Smooth muscle cell (in vitro differentiated cells): Measurements from ENCODE around the gene NIPAL3. TPM values are rescaled to one million over a fixed set of nuclear protein-coding genes. Genes with fewer than 3 reads are reported as not detected.
"Not testable (repeated sequence)": the region's sequence is repeated elsewhere in the genome, so short reads cannot be mapped to it uniquely, and the experiment has no call there.

Source experiments
- DNase-seq: peaks from one replicate; lab custom pipeline; 2025; ENCODE audit not compliant: unreplicated experiment; lab: John Stamatoyannopoulos, UW
- H2AFZ ChIP-seq: fragments of 200-600 bp; sonication (generic); 2 replicates; pipeline ENCODE4 v1.6.0; 2016; ENCODE audit warnings: antibody characterized with exemption, low read depth, mild to moderate bottlenecking
- H3F3A ChIP-seq: fragments of 200-600 bp; sonication (generic); 2 replicates; pipeline ENCODE4 v1.6.0; 2017; ENCODE audit warnings: antibody characterized with exemption, low read depth
- H3K27ac ChIP-seq: fragments of 200-600 bp; sonication (generic); 2 replicates; pipeline ENCODE4 v1.5.1; 2016; ENCODE audit warnings: low read depth, mild to moderate bottlenecking
- H3K27me3 ChIP-seq: fragments of 200-600 bp; sonication (generic); 2 replicates; pipeline ENCODE4 v1.6.1; 2016; ENCODE audit warnings: low read depth, mild to moderate bottlenecking
- H3K36me3 ChIP-seq: fragments of 200-600 bp; sonication (generic); 2 replicates; pipeline ENCODE4 v1.5.1; 2016; ENCODE audit warnings: low read depth
- H3K4me1 ChIP-seq: fragments of 200-600 bp; sonication (generic); 2 replicates; pipeline ENCODE4 v1.5.1; 2016; ENCODE audit warnings: low read depth
- H3K4me2 ChIP-seq: fragments of 200-600 bp; sonication (generic); 2 replicates; pipeline ENCODE4 v1.6.0; 2016; ENCODE audit warnings: mild to moderate bottlenecking
- H3K4me3 ChIP-seq: fragments of 200-600 bp; sonication (generic); 2 replicates; pipeline ENCODE4 v1.5.1; 2016; ENCODE audit warnings: mild to moderate bottlenecking
- H3K79me2 ChIP-seq: fragments of 200-600 bp; sonication (generic); 2 replicates; pipeline ENCODE4 v1.6.0; 2016; ENCODE audit warnings: low read depth, mild to moderate bottlenecking
- H3K9ac ChIP-seq: fragments of 200-600 bp; sonication (generic); 2 replicates; pipeline ENCODE4 v1.6.0; 2016; ENCODE audit warnings: low read depth
- H3K9me3 ChIP-seq: fragments of 200-600 bp; sonication (generic); replicated peaks from 2 replicates; pipeline ENCODE4 v1.5.1; 2016; ENCODE audit warnings: low read depth
- H4K20me1 ChIP-seq: fragments of 200-600 bp; sonication (generic); 2 replicates; pipeline ENCODE4 v1.6.0; 2016; ENCODE audit warnings: low read depth
- CTCF ChIP-seq: fragments of 200-600 bp; sonication (generic); IDR thresholded peaks from 2 replicates; pipeline ENCODE4 v1.5.1; 2017; ENCODE audit warnings: borderline replicate concordance, mild to moderate bottlenecking, antibody characterized with exemption; ENCODE audit not compliant: insufficient read depth, poor library complexity, severe bottlenecking
- WGBS: methylation state at CpG from one replicate; pipeline ENCODE4 v1.1.7; 2016; ENCODE audit warnings: low lambda C conversion rate; 5-methylcytosine and 5-hydroxymethylcytosine counted together
- polyA plus RNA-seq: library from polyadenylated mRNA; unstranded; fragments of >200 nt; fragmentation: Nextera tagmentation; extraction: Ambion mirVana; gene quantifications from 2 replicates; pipeline ENCODE4 v1.2.1, GENCODE V29; 2016
- total RNA-seq: library from RNA; depleted of rRNA; stranded (reverse); fragments of >200 nt; gene quantifications from 2 replicates; pipeline ENCODE4 v1.2.3, GENCODE V29; 2014

Gene NIPAL3
- total and polyA plus RNA-seq, 2 experiments from 2014 or later: 9.3 to 22.5 TPM

- WGBS: 98% methylated on average over 17 of the region's 18 CpGs
Observed at GRCh38 chr1:24490101-24490781, 74.6 kb downstream of the NIPAL3 start.

GRCh38 chr1:24491577-24492360 lies 76.2 kb downstream of the NIPAL3 start:
- no peak for TF ChIP-seq CTCF
- H3K9ac ChIP-seq: no peak overlapping the region
- H2AFZ ChIP-seq: no peak overlapping the region
- H3K9me3 ChIP-seq: no peaks in the 10 kb centered on the region
- no peak overlapping the region for H3K4me2 ChIP-seq
- WGBS: 72% methylated on average over 13 of the region's 15 CpGs
- no peaks in the 10 kb centered on the region for H3K79me2 ChIP-seq
- no peak for DNase-seq
- no peaks in the 10 kb centered on the region for H3F3A ChIP-seq
- H4K20me1 ChIP-seq: no peaks in the 10 kb centered on the region
- no peaks in the 10 kb centered on the region for H3K4me1 ChIP-seq
- H3K27ac ChIP-seq: no peak overlapping the region
- no peaks in the 10 kb centered on the region for H3K36me3 ChIP-seq
- H3K27me3 ChIP-seq: no peaks in the 10 kb centered on the region
- no peak overlapping the region for H3K4me3 ChIP-seq

More at GRCh38 chr1:24490101-24490781, 74.6 kb downstream of the NIPAL3 start:
- no peaks in the 10 kb centered on the region for H3K9me3 ChIP-seq
- DNase-seq: no peak
- H3K27ac ChIP-seq: no peak overlapping the region
- no peaks in the 10 kb centered on the region for H3K4me1 ChIP-seq
- no peaks in the 10 kb centered on the region for H3F3A ChIP-seq
- H3K4me2 ChIP-seq: no peak overlapping the region
- H2AFZ ChIP-seq: no peak overlapping the region
- no peaks in the 10 kb centered on the region for H3K36me3 ChIP-seq
- H3K9ac ChIP-seq: no peak overlapping the region
- H3K4me3 ChIP-seq: no peak overlapping the region
- no peaks in the 10 kb centered on the region for H4K20me1 ChIP-seq
- H3K27me3 ChIP-seq: no peaks in the 10 kb centered on the region
- TF ChIP-seq CTCF: no peak
- H3K79me2 ChIP-seq: no peaks in the 10 kb centered on the region

GRCh38 chr1:24492935-24493334 lies 77.3 kb downstream of the NIPAL3 start:
- not testable (repeated sequence) for H3K4me1 ChIP-seq, H3K36me3 ChIP-seq, H3F3A ChIP-seq, H3K27me3 ChIP-seq, H3K4me3 ChIP-seq, H3K27ac ChIP-seq, H3K9me3 ChIP-seq, H2AFZ ChIP-seq, H3K79me2 ChIP-seq, DNase-seq, H4K20me1 ChIP-seq, H3K9ac ChIP-seq, H3K4me2 ChIP-seq
- 91% methylated on average over 9 of the region's 9 CpGs for WGBS

- H3K9me3 ChIP-seq: no peaks in the 10 kb centered on the region
- H3K4me3 ChIP-seq: no peak overlapping the region
- no peak overlapping the region for H3K4me2 ChIP-seq
- DNase-seq: no peak
- no peaks in the 10 kb centered on the region for H3K27me3 ChIP-seq
- H2AFZ ChIP-seq: no peak overlapping the region
- 86% methylated on average over 3 of the region's 3 CpGs for WGBS
- no peak overlapping the region for H3K9ac ChIP-seq
- H3K27ac ChIP-seq: no peak overlapping the region
- TF ChIP-seq CTCF: no peak
- no peaks in the 10 kb centered on the region for H3K36me3 ChIP-seq
- H3F3A ChIP-seq: no peaks in the 10 kb centered on the region
- H4K20me1 ChIP-seq: no peaks in the 10 kb centered on the region
- no peaks in the 10 kb centered on the region for H3K79me2 ChIP-seq
- H3K4me1 ChIP-seq: no peaks in the 10 kb centered on the region
Observed at GRCh38 chr1:24493785-24494184, 78.2 kb downstream of the NIPAL3 start.
